PFSK-1 (cell line): Measurements from ENCODE around the gene CELSR1.

ENCODE experiments used
- FOXP2 ChIP-seq: optimal IDR thresholded peaks from 2 replicates; pipeline ENCODE3; 2011; ENCODE audit warnings: borderline replicate concordance, control low read depth, inconsistent platforms; ENCODE audit not compliant: insufficient read depth; ENCODE audit errors: extremely low read length, extremely low read depth
- POLR2AphosphoS5 ChIP-seq: IDR thresholded peaks from 2 replicates; pipeline ENCODE4 v1.6.1; 2012; ENCODE audit warnings: low read depth, mild to moderate bottlenecking, control low read depth, low read length, moderate library complexity
- REST ChIP-seq, 2 experiments: IDR thresholded peaks; 2 replicates each; pipeline versions ENCODE4 v1.6.1 to v1.8.0; 2011 to 2012; ENCODE audit warnings: low read depth in 2 of 2, low read length in 2 of 2, control low read depth in 1 of 2, inconsistent platforms in 1 of 2, mild to moderate bottlenecking in 1 of 2, moderate library complexity in 1 of 2; ENCODE audit not compliant: insufficient read depth in 1 of 2
- SIN3A ChIP-seq: IDR thresholded peaks from 2 replicates; pipeline ENCODE4 v1.6.1; 2012; ENCODE audit warnings: mild to moderate bottlenecking, low read length, moderate library complexity, borderline replicate concordance; ENCODE audit not compliant: insufficient read depth
- TAF1 ChIP-seq: IDR thresholded peaks from 2 replicates; pipeline ENCODE4 v1.6.1; 2012; ENCODE audit warnings: low read length, control low read depth, borderline replicate concordance; ENCODE audit not compliant: insufficient read depth

The CELSR1 gene

DNA sequence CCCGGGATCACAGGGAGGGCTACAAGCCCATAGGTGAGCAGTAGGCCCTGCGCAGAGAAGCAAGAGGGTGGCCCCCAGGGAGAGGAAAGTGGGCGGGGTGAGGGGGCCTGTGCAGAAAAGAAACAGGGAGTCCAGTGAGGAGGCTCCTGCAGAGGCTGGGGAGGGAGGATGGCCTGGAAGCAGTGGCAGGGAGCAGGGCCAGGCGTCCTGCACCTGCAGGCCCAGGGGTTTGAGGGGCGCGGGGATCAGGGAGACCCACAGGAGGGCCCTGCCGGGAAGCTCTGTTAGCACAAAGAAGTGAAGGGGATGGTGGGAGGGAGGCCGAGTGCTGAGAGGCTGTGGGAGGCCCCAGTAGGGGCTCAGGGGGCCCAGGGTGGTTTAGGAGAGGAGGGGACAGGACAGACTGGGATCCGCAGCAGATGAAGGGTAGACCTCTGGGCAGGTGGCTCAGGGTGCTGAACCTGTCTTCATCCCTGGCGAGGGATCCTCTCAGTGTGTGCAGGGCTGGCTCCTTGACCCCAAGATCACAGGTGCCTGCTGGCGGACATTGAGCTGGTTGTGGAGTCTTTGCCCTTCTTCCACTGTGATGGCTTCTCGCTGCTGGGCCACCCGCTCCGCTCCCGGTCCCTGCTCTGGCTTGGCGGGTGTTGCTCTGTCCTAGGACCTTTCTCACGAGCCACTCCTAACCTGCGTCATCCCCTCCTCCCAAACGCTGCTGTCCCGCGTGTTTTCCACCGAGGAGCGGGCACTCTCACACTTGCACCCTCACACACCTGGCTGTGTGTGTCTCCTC, 31.8 kb upstream of the CELSR1 start:
- TF ChIP-seq TAF1: no peak
- TF ChIP-seq SIN3A: no peak
- no peak for TF ChIP-seq POLR2AphosphoS5
- no peak for TF ChIP-seq FOXP2
- no peak for TF ChIP-seq REST (IDR thresholded peaks at IDR 0.05; ENCODE audit: insufficient read depth in 1 of 2, low read depth in 2 of 2, low read length in 2 of 2)

GRCh38 chr22:46568102-46568809, 30.8 kb upstream of the CELSR1 start:
- TF ChIP-seq FOXP2 (no peak), POLR2AphosphoS5 (no peak), REST (IDR thresholded peaks at IDR 0.05; ENCODE audit: insufficient read depth in 1 of 2, low read depth in 2 of 2, low read length in 2 of 2) (no peak), TAF1 (no peak)

- no peak for TF ChIP-seq TAF1
- TF ChIP-seq SIN3A: no peak
- TF ChIP-seq REST (IDR thresholded peaks at IDR 0.05; ENCODE audit: insufficient read depth in 1 of 2, low read depth in 2 of 2, low read length in 2 of 2): no peak
Observed at GRCh38 chr22:46567471-46567870, 30.1 kb upstream of the CELSR1 start.

GRCh38 chr22:46564084-46564714, 26.8 kb upstream of the CELSR1 start:
- TF ChIP-seq SIN3A (no peak), TAF1 (no peak), POLR2AphosphoS5 (no peak), REST (IDR thresholded peaks at IDR 0.05; ENCODE audit: insufficient read depth in 1 of 2, low read depth in 2 of 2, low read length in 2 of 2) (no peak), FOXP2 (no peak)
